Left forelimb (tissue), 1 donor: ENCODE measurements around the gene PFDN6.

ENCODE experiments used
- DNase-seq: peaks from one replicate; pipeline ENCODE4 v3.0.0-alpha.2; 2018; ENCODE audit warnings: low spot score

The PFDN6 gene

GRCh38 chr6:33317419-33317668 is 27.9 kb downstream of the PFDN6 start:
- DNase-seq: no peak

- peak; percentile 97 for DNase-seq
Observed at GRCh38 chr6:33317669-33318425, 28.4 kb downstream of the PFDN6 start, which contains the start of gene ZBTB22. TSS of gene ZBTB22 (minus strand) at chr6:33317744. CDS start at chr6:33316916, 828 bp downstream.

GRCh38 chr6:33318426-33319073 is 29.1 kb downstream of the PFDN6 start:
- DNase-seq: no peak

- DNase-seq: no peak
Observed at GRCh38 chr6:33319939-33320314, 30.5 kb downstream of the PFDN6 start.

GRCh38 chr6:33320315-33321181 is 31.1 kb downstream of the PFDN6 start:
- DNase-seq: no peak

GRCh38 chr6:33321227-33321626 is 31.8 kb downstream of the PFDN6 start:
- no peak for DNase-seq

- no peak for DNase-seq
Observed at GRCh38 chr6:33323623-33323948, 34.2 kb downstream of the PFDN6 start.

GRCh38 chr6:33324125-33324524 is 34.7 kb downstream of the PFDN6 start:
- no peak for DNase-seq

- no peak for DNase-seq
Observed at GRCh38 chr6:33329058-33329457, 39.7 kb downstream of the PFDN6 start.

- no peak for DNase-seq
Observed at GRCh38 chr6:33330736-33331135, 41.3 kb downstream of the PFDN6 start.

- DNase-seq: no peak
Observed at GRCh38 chr6:33333666-33334065, 44.3 kb downstream of the PFDN6 start.

- DNase-seq: no peak
Observed at GRCh38 chr6:33335916-33336315, 46.5 kb downstream of the PFDN6 start.

- no peak for DNase-seq
Observed at GRCh38 chr6:33336495-33336894, 47.1 kb downstream of the PFDN6 start.

GRCh38 chr6:33339193-33339592 is 49.8 kb downstream of the PFDN6 start:
- no peak for DNase-seq
